ENCODE data around the gene MYO1E.

DNA sequence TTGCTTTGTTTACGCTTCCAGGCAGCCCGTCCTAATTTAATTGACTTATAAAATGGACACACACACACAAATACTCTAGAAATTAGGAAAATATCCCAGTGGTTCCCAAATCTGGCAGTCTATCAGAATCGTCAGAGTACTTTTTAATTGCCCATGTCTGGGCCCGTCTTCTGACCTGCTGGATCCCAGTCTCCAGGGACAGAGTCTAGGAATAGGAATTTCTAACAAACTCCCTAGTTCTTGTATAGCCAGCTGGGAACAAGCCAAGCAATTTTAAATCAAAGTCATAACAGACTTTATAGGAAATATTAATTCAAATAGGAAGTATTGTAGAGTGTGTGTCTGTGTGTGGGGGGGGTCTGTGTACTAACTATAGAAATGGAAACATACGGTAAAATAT, 132.6 kb downstream of the MYO1E start:
- TF ChIP-seq CHD1 (IDR thresholded peaks at IDR 0.05; ENCODE audit: low read depth, low read length), result no peak
- TF ChIP-seq, protein P1, sequence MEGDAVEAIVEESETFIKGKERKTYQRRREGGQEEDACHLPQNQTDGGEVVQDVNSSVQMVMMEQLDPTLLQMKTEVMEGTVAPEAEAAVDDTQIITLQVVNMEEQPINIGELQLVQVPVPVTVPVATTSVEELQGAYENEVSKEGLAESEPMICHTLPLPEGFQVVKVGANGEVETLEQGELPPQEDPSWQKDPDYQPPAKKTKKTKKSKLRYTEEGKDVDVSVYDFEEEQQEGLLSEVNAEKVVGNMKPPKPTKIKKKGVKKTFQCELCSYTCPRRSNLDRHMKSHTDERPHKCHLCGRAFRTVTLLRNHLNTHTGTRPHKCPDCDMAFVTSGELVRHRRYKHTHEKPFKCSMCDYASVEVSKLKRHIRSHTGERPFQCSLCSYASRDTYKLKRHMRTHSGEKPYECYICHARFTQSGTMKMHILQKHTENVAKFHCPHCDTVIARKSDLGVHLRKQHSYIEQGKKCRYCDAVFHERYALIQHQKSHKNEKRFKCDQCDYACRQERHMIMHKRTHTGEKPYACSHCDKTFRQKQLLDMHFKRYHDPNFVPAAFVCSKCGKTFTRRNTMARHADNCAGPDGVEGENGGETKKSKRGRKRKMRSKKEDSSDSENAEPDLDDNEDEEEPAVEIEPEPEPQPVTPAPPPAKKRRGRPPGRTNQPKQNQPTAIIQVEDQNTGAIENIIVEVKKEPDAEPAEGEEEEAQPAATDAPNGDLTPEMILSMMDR (conservative IDR thresholded peaks at IDR 0.05; ENCODE audit: low read depth, low read length), result no peak

Measured in IMR-90 (cell line).